H9 (cell line): ENCODE results near the gene MOV10L1. TPM values are rescaled to one million over a fixed set of nuclear protein-coding genes. Genes with fewer than 3 reads are reported as not detected.

Source experiments
- DNase-seq: peaks from one replicate; pipeline ENCODE4 v3.0.0-alpha.2; 2017
- H2AFZ ChIP-seq: one replicate; pipeline ENCODE4 v1.6.1; 2013; ENCODE audit warnings: mild to moderate bottlenecking, low read length, control low read depth, moderate library complexity
- H2AK5ac ChIP-seq: 2 replicates; pipeline ENCODE4 v1.6.1; 2013; ENCODE audit warnings: low read length, control low read depth, mixed read lengths; ENCODE audit not compliant: insufficient read length
- H2BK120ac ChIP-seq: one replicate; pipeline ENCODE4 v1.6.1; 2013; ENCODE audit warnings: low read depth, mild to moderate bottlenecking, low read length, control low read depth, inconsistent platforms; ENCODE audit not compliant: poor library complexity, severe bottlenecking
- H2BK12ac ChIP-seq: 2 replicates; pipeline ENCODE4 v1.6.1; 2013; ENCODE audit warnings: low read length, control low read depth, mixed read lengths, low read depth; ENCODE audit not compliant: insufficient read length
- H2BK15ac ChIP-seq: 2 replicates; pipeline ENCODE4 v1.6.1; 2013; ENCODE audit warnings: low read depth, low read length, control low read depth
- H2BK20ac ChIP-seq: one replicate; pipeline ENCODE4 v1.6.1; 2013; ENCODE audit warnings: low read depth, mild to moderate bottlenecking, low read length, control low read depth, inconsistent platforms; ENCODE audit not compliant: poor library complexity, severe bottlenecking
- H2BK5ac ChIP-seq: 2 replicates; pipeline ENCODE4 v1.6.1; 2013; ENCODE audit warnings: low read length, control low read depth, mixed read lengths; ENCODE audit not compliant: insufficient read length
- H3K14ac ChIP-seq: 2 replicates; pipeline ENCODE4 v1.6.1; 2013; ENCODE audit warnings: low read length, control low read depth; ENCODE audit not compliant: insufficient read depth
- H3K18ac ChIP-seq: 2 replicates; pipeline ENCODE4 v1.6.1; 2013; ENCODE audit warnings: low read depth, mild to moderate bottlenecking, mixed read lengths, low read length, control low read depth; ENCODE audit not compliant: insufficient read length
- H3K23ac ChIP-seq: 2 replicates; pipeline ENCODE4 v1.6.1; 2013; ENCODE audit warnings: low read length, control low read depth, mixed read lengths, low read depth; ENCODE audit not compliant: insufficient read length
- H3K23me2 ChIP-seq: 2 replicates; pipeline ENCODE4 v1.6.1; 2013; ENCODE audit warnings: low read depth, mild to moderate bottlenecking, mixed read lengths, low read length, control low read depth; ENCODE audit not compliant: insufficient read length, poor library complexity, severe bottlenecking
- H3K27ac ChIP-seq: 2 replicates; pipeline ENCODE4 v1.5.1; 2013; ENCODE audit warnings: low read length, control low read depth, mixed read lengths, low read depth; ENCODE audit not compliant: insufficient read length
- H3K27me3 ChIP-seq: 2 replicates; pipeline ENCODE4 v1.6.1; 2013; ENCODE audit warnings: low read length, control low read depth, inconsistent platforms; ENCODE audit not compliant: insufficient read depth
- H3K4ac ChIP-seq: 2 replicates; pipeline ENCODE4 v1.6.1; 2013; ENCODE audit warnings: low read depth, mild to moderate bottlenecking, control low read depth, inconsistent platforms, low read length, moderate library complexity
- H3K4me1 ChIP-seq: 2 replicates; pipeline ENCODE4 v1.6.1; 2013; ENCODE audit warnings: low read length, control low read depth, inconsistent platforms; ENCODE audit not compliant: insufficient read depth
- H3K4me2 ChIP-seq: 2 replicates; pipeline ENCODE4 v1.6.1; 2013; ENCODE audit warnings: low read length, control low read depth, mixed read lengths; ENCODE audit not compliant: insufficient read length, insufficient read depth
- H3K56ac ChIP-seq: 2 replicates; pipeline ENCODE4 v1.6.1; 2013; ENCODE audit warnings: low read depth, mild to moderate bottlenecking, mixed read lengths, low read length, control low read depth; ENCODE audit not compliant: insufficient read length
- H3K79me1 ChIP-seq: 2 replicates; pipeline ENCODE4 v1.6.1; 2013; ENCODE audit warnings: low read depth, mild to moderate bottlenecking, moderate library complexity, low read length, control low read depth, inconsistent platforms; ENCODE audit not compliant: insufficient read depth, poor library complexity, severe bottlenecking
- H3K79me2 ChIP-seq: 2 replicates; pipeline ENCODE4 v1.6.1; 2013; ENCODE audit warnings: low read length, control low read depth, inconsistent platforms; ENCODE audit not compliant: insufficient read depth
- H3K9ac ChIP-seq: 2 replicates; pipeline ENCODE4 v1.6.1; 2013; ENCODE audit warnings: low read length, control low read depth, mixed read lengths; ENCODE audit not compliant: insufficient read length; ENCODE audit errors: extremely low read depth
- H3K9me3 ChIP-seq: one replicate; pipeline ENCODE4 v1.6.1; 2013; ENCODE audit warnings: low read depth, low read length, inconsistent platforms; ENCODE audit not compliant: control insufficient read depth
- H3T11ph ChIP-seq: one replicate; pipeline ENCODE4 v1.6.1; 2013; ENCODE audit warnings: mild to moderate bottlenecking, low read length, control low read depth, inconsistent platforms
- H4K20me1 ChIP-seq: one replicate; pipeline ENCODE4 v1.6.1; 2013; ENCODE audit not compliant: control insufficient read depth, insufficient read length, insufficient read depth
- H4K5ac ChIP-seq: 2 replicates; pipeline ENCODE4 v1.6.1; 2013; ENCODE audit warnings: low read depth, mild to moderate bottlenecking, mixed read lengths, low read length, control low read depth; ENCODE audit not compliant: insufficient read length
- H4K8ac ChIP-seq: replicated peaks from 2 replicates; pipeline ENCODE4 v1.6.1; 2013; ENCODE audit warnings: low read length, control low read depth, mixed read lengths, low read depth; ENCODE audit not compliant: insufficient read length
- H4K91ac ChIP-seq: 2 replicates; pipeline ENCODE4 v1.6.1; 2013; ENCODE audit warnings: low read depth, mild to moderate bottlenecking, moderate library complexity, mixed read lengths, low read length, control low read depth; ENCODE audit not compliant: insufficient read length
- H3K27ac Mint-ChIP-seq, 3 experiments: 2 replicates in 2 of 3; 3 replicates in 1 of 3; pipeline ENCODE4 v1.8.0; 2020 to 2021; ENCODE audit warnings: mixed read lengths in 3 of 3, mild to moderate bottlenecking in 1 of 3, moderate library complexity in 1 of 3
- H3K27me3 Mint-ChIP-seq: 2 replicates; pipeline ENCODE4 v1.8.0; 2021; ENCODE audit warnings: low read depth, mild to moderate bottlenecking, moderate library complexity, mixed read lengths
- H3K36me3 Mint-ChIP-seq, 3 experiments: 2 replicates in 2 of 3; 3 replicates in 1 of 3; pipeline ENCODE4 v1.8.0; 2020 to 2021; ENCODE audit warnings: low read depth in 3 of 3, mixed read lengths in 3 of 3; ENCODE audit not compliant: insufficient read depth in 1 of 3
- H3K4me1 Mint-ChIP-seq, 2 experiments: 2 replicates each; pipeline ENCODE4 v1.8.0; 2020; ENCODE audit warnings: mixed read lengths in 2 of 2
- H3K4me3 Mint-ChIP-seq, 2 experiments: 2 replicates in 1 of 2; 3 replicates in 1 of 2; pipeline ENCODE4 v1.8.0; 2020 to 2021; ENCODE audit warnings: mild to moderate bottlenecking in 2 of 2, mixed read lengths in 2 of 2, moderate library complexity in 1 of 2
- H3K9me3 Mint-ChIP-seq, 2 experiments: 2 replicates in 1 of 2; 3 replicates in 1 of 2; pipeline ENCODE4 v1.8.0; 2020; ENCODE audit warnings: mild to moderate bottlenecking in 2 of 2, mixed read lengths in 2 of 2, moderate library complexity in 1 of 2
- WGBS: extraction: QIAGEN DNeasy Blood & Tissue Kit; methylation state at CpG from one replicate; pipeline ENCODE4 v1.1.7; 2013; ENCODE audit warnings: missing lambda C conversion rate, low lambda C conversion rate, mixed read lengths; ENCODE audit not compliant: insufficient read length; ENCODE audit errors: extremely low coverage; 5-methylcytosine and 5-hydroxymethylcytosine counted together
- total RNA-seq: library from RNA; stranded (reverse); gene quantifications from 2 replicates; pipeline ENCODE4 v1.2.1, GENCODE V29; 2021
- TF ChIP-seq, protein P1 (sequence below): fragments of 200-600 bp; sonication (generic); conservative IDR thresholded peaks from 3 replicates; pipeline ENCODE4 v1.8.0; 2021; ENCODE audit warnings: antibody characterized with exemption, mild to moderate bottlenecking

The MOV10L1 gene
- total RNA-seq, 1 experiment from 2014 or later, result not detected

DNA sequence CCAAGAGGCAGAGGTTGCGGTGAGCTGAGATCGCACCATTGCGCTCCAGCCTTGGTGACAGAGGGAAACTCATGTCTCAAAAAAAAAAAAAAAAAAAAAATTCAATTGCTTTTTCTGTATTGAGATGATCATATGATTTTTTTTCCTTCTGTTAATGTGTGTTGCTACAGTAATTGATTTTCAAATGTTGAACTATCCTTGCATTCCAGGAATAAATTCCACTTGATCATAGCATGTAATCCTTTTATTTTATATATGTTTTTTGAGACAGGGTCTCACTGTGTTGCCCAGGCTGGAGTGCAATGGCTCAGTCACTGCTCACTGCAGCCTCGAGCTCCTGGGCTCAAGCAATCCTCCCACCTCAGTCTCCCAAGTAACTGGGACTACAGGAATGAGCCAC lies 33.3 kb downstream of the MOV10L1 start:
- H3K4me3 Mint-ChIP-seq, result no peak overlapping the region
- Histone ChIP-seq H2BK12ac (no peak overlapping the region), H4K5ac (no peak overlapping the region)

More for the DNA sequence above, 33.3 kb downstream of the MOV10L1 start:
- H3K23ac ChIP-seq, result no peak overlapping the region
- no peak overlapping the region for H3K4me2 ChIP-seq
- WGBS, result no CpG with 5 or more reads among the region's 4 CpGs
- H4K20me1 ChIP-seq, result no peaks in the 10 kb centered on the region
- no peak overlapping the region for H3K27ac Mint-ChIP-seq
- no peak overlapping the region for H3K27ac ChIP-seq
- no peaks in the 10 kb centered on the region for H3K27me3 ChIP-seq
- no peak overlapping the region for H2AK5ac ChIP-seq
- H3K9me3 Mint-ChIP-seq, result peaks cover 3 to 5% of the 10 kb centered on the region in 2 experiments; a peak in 4 of 5 replicates
- no peak overlapping the region for H2AFZ ChIP-seq
- no peaks in the 10 kb centered on the region for H3K23me2 ChIP-seq
- H3K9me3 ChIP-seq, result no peaks in the 10 kb centered on the region
- TF ChIP-seq, protein P1, sequence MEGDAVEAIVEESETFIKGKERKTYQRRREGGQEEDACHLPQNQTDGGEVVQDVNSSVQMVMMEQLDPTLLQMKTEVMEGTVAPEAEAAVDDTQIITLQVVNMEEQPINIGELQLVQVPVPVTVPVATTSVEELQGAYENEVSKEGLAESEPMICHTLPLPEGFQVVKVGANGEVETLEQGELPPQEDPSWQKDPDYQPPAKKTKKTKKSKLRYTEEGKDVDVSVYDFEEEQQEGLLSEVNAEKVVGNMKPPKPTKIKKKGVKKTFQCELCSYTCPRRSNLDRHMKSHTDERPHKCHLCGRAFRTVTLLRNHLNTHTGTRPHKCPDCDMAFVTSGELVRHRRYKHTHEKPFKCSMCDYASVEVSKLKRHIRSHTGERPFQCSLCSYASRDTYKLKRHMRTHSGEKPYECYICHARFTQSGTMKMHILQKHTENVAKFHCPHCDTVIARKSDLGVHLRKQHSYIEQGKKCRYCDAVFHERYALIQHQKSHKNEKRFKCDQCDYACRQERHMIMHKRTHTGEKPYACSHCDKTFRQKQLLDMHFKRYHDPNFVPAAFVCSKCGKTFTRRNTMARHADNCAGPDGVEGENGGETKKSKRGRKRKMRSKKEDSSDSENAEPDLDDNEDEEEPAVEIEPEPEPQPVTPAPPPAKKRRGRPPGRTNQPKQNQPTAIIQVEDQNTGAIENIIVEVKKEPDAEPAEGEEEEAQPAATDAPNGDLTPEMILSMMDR, result no peak
- H3K4me1 ChIP-seq, result no peaks in the 10 kb centered on the region
- H2BK120ac ChIP-seq, result no peak overlapping the region
- H3K14ac ChIP-seq, result no peak overlapping the region
- H2BK20ac ChIP-seq, result no peak overlapping the region
- H3K36me3 Mint-ChIP-seq, result no peaks in the 10 kb centered on the region; a peak in 1 of 7 replicates
- peaks cover 60% of the 10 kb centered on the region for H3K27me3 Mint-ChIP-seq
- no peak overlapping the region for H3T11ph ChIP-seq
- H3K79me1 ChIP-seq, result no peaks in the 10 kb centered on the region
- no peak overlapping the region for H3K18ac ChIP-seq
- no peak overlapping the region for H3K4ac ChIP-seq
- peaks cover 0 to 6% of the 10 kb centered on the region in 2 experiments; a peak in 3 of 4 replicates for H3K4me1 Mint-ChIP-seq
- no peak for DNase-seq
- no peak overlapping the region for H4K8ac ChIP-seq
- no peak overlapping the region for H2BK15ac ChIP-seq
- H3K56ac ChIP-seq, result no peak overlapping the region
- no peak overlapping the region for H4K91ac ChIP-seq
- no peak overlapping the region for H3K9ac ChIP-seq
- H3K79me2 ChIP-seq, result no peaks in the 10 kb centered on the region
- H2BK5ac ChIP-seq, result no peak overlapping the region
